WTC11 (cell line): ENCODE results near the gene AGER.

ENCODE experiments used
- ARID4B ChIP-seq: sonication (generic); formaldehyde crosslinking; IDR thresholded peaks from 2 replicates; pipeline ENCODE4 v1.8.0; 2023; ENCODE audit warnings: missing genetic modification reagents, mild to moderate bottlenecking, borderline replicate concordance
- ATF2 ChIP-seq: sonication (generic); formaldehyde crosslinking; IDR thresholded peaks from 2 replicates; pipeline ENCODE4 v1.8.1; 2022; ENCODE audit warnings: low read depth, missing genetic modification reagents, borderline replicate concordance
- CTCF ChIP-seq: fragments of 200-600 bp; IDR thresholded peaks from 2 replicates; pipeline ENCODE4 v1.8.0; 2022; ENCODE audit warnings: antibody characterized with exemption
- FOXJ3 ChIP-seq: sonication (generic); formaldehyde crosslinking; IDR thresholded peaks from 2 replicates; pipeline ENCODE4 v1.9.0; 2021; ENCODE audit warnings: missing genetic modification reagents, mild to moderate bottlenecking, borderline replicate concordance
- FOXP1 ChIP-seq: sonication (generic); formaldehyde crosslinking; IDR thresholded peaks from 2 replicates; pipeline ENCODE4 v1.8.0; 2022; ENCODE audit warnings: missing genetic modification reagents, mild to moderate bottlenecking, moderate library complexity, borderline replicate concordance
- IRF1 ChIP-seq: sonication (generic); formaldehyde crosslinking; IDR thresholded peaks from 2 replicates; pipeline ENCODE4 v1.8.0; 2023; ENCODE audit warnings: missing genetic modification reagents
- KAT7 ChIP-seq: sonication (generic); formaldehyde crosslinking; IDR thresholded peaks from 2 replicates; pipeline ENCODE4 v1.8.1; 2023; ENCODE audit warnings: missing genetic modification reagents, mild to moderate bottlenecking, borderline replicate concordance
- NFATC4 ChIP-seq: fragments of 250-450 bp; sonication (Bioruptor Pico); IDR thresholded peaks from 2 replicates; pipeline ENCODE4 v1.9.0; 2021; ENCODE audit warnings: mild to moderate bottlenecking
- NR3C1 ChIP-seq: sonication (generic); formaldehyde crosslinking; conservative IDR thresholded peaks from 2 replicates; pipeline ENCODE4 v1.8.1; 2023; ENCODE audit warnings: low read depth, mild to moderate bottlenecking, missing genetic modification reagents
- SMAD3 ChIP-seq: sonication (generic); formaldehyde crosslinking; IDR thresholded peaks from 2 replicates; pipeline ENCODE4 v1.8.0; 2022; ENCODE audit warnings: missing genetic modification reagents, mild to moderate bottlenecking, borderline replicate concordance
- SP1 ChIP-seq: sonication (generic); formaldehyde crosslinking; conservative IDR thresholded peaks from 2 replicates; pipeline ENCODE4 v1.8.1; 2022; ENCODE audit warnings: missing genetic modification reagents
- ZNF138 ChIP-seq: sonication (generic); formaldehyde crosslinking; conservative IDR thresholded peaks from 2 replicates; pipeline ENCODE4 v1.8.1; 2022; ENCODE audit warnings: mild to moderate bottlenecking, moderate library complexity, missing genetic modification reagents
- ZNF416 ChIP-seq: fragments of 250-450 bp; sonication (Bioruptor Pico); IDR thresholded peaks from 2 replicates; pipeline ENCODE4 v1.9.0; 2021; ENCODE audit warnings: mild to moderate bottlenecking, inconsistent platforms
- ZNF671 ChIP-seq: fragments of 250-450 bp; sonication (Bioruptor Pico); IDR thresholded peaks from 2 replicates; pipeline ENCODE4 v1.8.0; 2021; ENCODE audit warnings: mild to moderate bottlenecking

- no peak for TF ChIP-seq CTCF
- TF ChIP-seq ZNF671 (CRISPR knock-in tag), result no peak
- TF ChIP-seq NFATC4 (CRISPR knock-in tag), result no peak
- no peak for TF ChIP-seq NR3C1
- TF ChIP-seq SMAD3, result no peak
- no peak for TF ChIP-seq IRF1 (CRISPR knock-in tag)
- no peak for TF ChIP-seq ZNF138
- no peak for TF ChIP-seq KAT7 (CRISPR knock-in tag)
- no peak for TF ChIP-seq ATF2
- TF ChIP-seq SP1 (CRISPR knock-in tag), result no peak
- no peak for TF ChIP-seq ARID4B
- TF ChIP-seq FOXP1 (CRISPR knock-in tag), result no peak
- TF ChIP-seq FOXJ3 (CRISPR knock-in tag), result no peak
- TF ChIP-seq ZNF416, result no peak
Measured at GRCh38 chr6:32151863-32152768, 31.9 kb downstream of the AGER start, which contains the start of gene PRRT1.
